Left ventricle myocardium superior (tissue), 1 donor: ENCODE results near the gene KIAA1614. TPM values are rescaled to one million over a fixed set of nuclear protein-coding genes. Genes with fewer than 3 reads are reported as not detected.

ENCODE experiments used
- ATAC-seq: fragments of 200-7000 bp; cut with Tn5 transposase; one replicate; pipeline ENCODE4 v1.9.1; 2020; ENCODE audit warnings: mild to moderate bottlenecking, moderate library complexity
- DNase-seq: peaks from one replicate; pipeline ENCODE4 v3.0.0-alpha.2; 2020
- intact Hi-C: fragments of 100-400 bp; cut with micrococcal nuclease; formaldehyde crosslinking; loops from one replicate; pipeline ENCODE4 v1.11.0; 2022
- total RNA-seq: library from RNA; stranded (reverse); fragmentation: NEBNext Ultra II Directional; extraction: Animal tissue kit (Norgen Biotek cat#: 25700); gene quantifications from one replicate; pipeline ENCODE4 v1.2.1, GENCODE V29; 2021
- donor health status: DM: no; HTN: yes; CAD: no; lungs with severe emphysema.

KIAA1614 gene
- total RNA-seq, 1 donor from 2014 or later = 7.0 TPM

GRCh38 chr1:180971273-180971997, 58.7 kb downstream of the KIAA1614 start:
- DNase-seq = no peak
- intact Hi-C loops = no loop called here

GRCh38 chr1:180973369-180973768, 60.7 kb downstream of the KIAA1614 start:
- no peak for ATAC-seq
- DNase-seq = no peak
- intact Hi-C loops = no loop called here

More at GRCh38 chr1:180971273-180971997, 58.7 kb downstream of the KIAA1614 start:
- ATAC-seq = no peak

- intact Hi-C loops = no loop called here
- DNase-seq (no peak), ATAC-seq (no peak)
Observed at GRCh38 chr1:180974236-180974635, 61.5 kb downstream of the KIAA1614 start.

GRCh38 chr1:180975551-180975950, 62.9 kb downstream of the KIAA1614 start:
- intact Hi-C loops = no loop called here
- no peak for DNase-seq
- ATAC-seq = no peak

- intact Hi-C loops = no loop called here
- no peak for ATAC-seq
- no peak for DNase-seq
Observed at GRCh38 chr1:180976191-180976590, 63.5 kb downstream of the KIAA1614 start.

GRCh38 chr1:180976732-180977357, 64.1 kb downstream of the KIAA1614 start:
- DNase-seq (no peak), ATAC-seq (no peak)
- intact Hi-C loops = no loop called here

GRCh38 chr1:180981596-180982387, 69.1 kb downstream of the KIAA1614 start:
- no peak for DNase-seq
- no peak for ATAC-seq
- intact Hi-C loops = no loop called here

- no peak for DNase-seq
- no peak for ATAC-seq
- intact Hi-C loops = no loop called here
Observed at GRCh38 chr1:180982422-180982821, 69.7 kb downstream of the KIAA1614 start.

- intact Hi-C loops = no loop called here
- DNase-seq = no peak
- ATAC-seq = no peak
Observed at GRCh38 chr1:180988253-180988752, 75.6 kb downstream of the KIAA1614 start.

- DNase-seq (no peak), ATAC-seq (peak; percentile 73)
- intact Hi-C loops = no loop called here
Observed at GRCh38 chr1:180994262-180994661, 81.6 kb downstream of the KIAA1614 start.

GRCh38 chr1:180997843-180998504, 85.3 kb downstream of the KIAA1614 start:
- intact Hi-C loops = no loop called here

More at GRCh38 chr1:180997843-180998504, 85.3 kb downstream of the KIAA1614 start:
- DNase-seq (no peak), ATAC-seq (no peak)

Other genes with a start within 250 kb of the KIAA1614 start
- gene STX6, start 110.0 kb downstream of the KIAA1614 start, total RNA-seq = 6.4 TPM
- 3.4 TPM for gene MR1, start 121.1 kb downstream of the KIAA1614 start, total RNA-seq
- 15.9 TPM for gene IER5, start 175.8 kb downstream of the KIAA1614 start, total RNA-seq